ENCODE results near the gene FHOD1. TPM values are rescaled to one million over a fixed set of nuclear protein-coding genes. Genes with fewer than 3 reads are reported as not detected.

Gene FHOD1
- polyA plus RNA-seq, 3 donors = 5.1 to 152 (median 5.5) TPM

DNA sequence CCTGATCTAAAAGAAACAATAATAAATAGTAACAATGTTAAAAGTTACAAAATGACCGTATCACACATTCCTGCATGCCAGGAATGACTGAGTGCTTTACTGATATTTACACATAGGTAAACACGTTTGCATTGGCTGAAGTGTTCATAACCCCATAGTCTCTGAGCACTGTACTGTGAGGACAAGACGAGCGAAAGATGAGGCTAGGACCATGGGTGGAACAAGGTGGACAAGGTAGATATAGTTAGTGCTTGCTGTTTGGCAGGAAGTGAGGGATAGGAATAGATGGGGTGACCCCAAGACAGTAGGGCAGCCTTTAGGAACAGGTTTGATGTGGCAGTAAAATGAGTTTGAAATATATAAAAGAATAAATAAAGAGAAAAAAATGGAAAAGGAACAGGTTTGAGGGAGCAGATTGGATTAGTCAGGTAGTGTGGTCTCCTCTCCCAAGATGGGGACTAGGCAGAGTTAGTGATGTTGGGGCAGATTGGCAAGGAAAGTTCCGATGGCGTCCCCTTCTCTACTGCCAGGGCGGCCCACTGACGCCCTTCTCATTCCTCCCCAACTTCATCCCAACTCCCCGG is 55.8 kb downstream of the FHOD1 start:
- no peak for DNase-seq
- Histone ChIP-seq H2AFZ (ENCODE audit: insufficient read depth, low read depth, low read length, poor library complexity, severe bottlenecking) (peak overlapping the region; percentile 88), H3K27ac (ENCODE audit: low read depth in 1 of 2, low read length in 2 of 2) (no peak overlapping the region), H3K4me1 (ENCODE audit: control insufficient read depth in 1 of 2, insufficient read depth in 2 of 2, low read length in 2 of 2) (peaks cover 18 to 20% of the 10 kb centered on the region in 2 donors), H3K36me3 (replicated peaks in 1 of 2; ENCODE audit: control insufficient read depth in 1 of 2, insufficient read depth in 2 of 2, low read length in 2 of 2) (peaks cover 23 to 27% of the 10 kb centered on the region in 2 donors), H3K4me3 (replicated peaks in 1 of 3; ENCODE audit: low read depth in 2 of 3, low read length in 3 of 3) (peak overlapping the region in 1 of 3 experiments; percentile 95), H3K79me2 (ENCODE audit: insufficient read depth, low read length) (peaks cover 30% of the 10 kb centered on the region), H3K27me3 (ENCODE audit: control insufficient read depth in 2 of 2, insufficient read depth in 2 of 2, low read length in 2 of 2) (no peaks in the 10 kb centered on the region), H3K9ac (ENCODE audit: insufficient read depth, low read length, poor library complexity, severe bottlenecking) (no peak overlapping the region), H4K20me1 (ENCODE audit: insufficient read depth, low read length) (peaks cover 44% of the 10 kb centered on the region), H3K4me2 (replicated peaks; ENCODE audit: extremely low read depth, low read length, poor library complexity, severe bottlenecking) (peak overlapping the region; percentile 17), H3K9me3 (replicated peaks in 1 of 2; ENCODE audit: control insufficient read depth in 1 of 2, insufficient read depth in 1 of 2, low read length in 2 of 2) (no peaks in the 10 kb centered on the region)
- Mint-ChIP-seq H3K4me1 (peaks cover 27% of the 10 kb centered on the region), H3K27me3 (ENCODE audit: low read depth in 3 of 3) (peaks cover 3 to 6% (median 3%) of the 10 kb centered on the region in 3 donors), H3K27ac (peak overlapping the region in 3 of 7 donors; percentile 45 to 88 (median 80)), H3K36me3 (peaks cover 26 to 33% of the 10 kb centered on the region in 2 donors), H3K9me3 (peaks cover 0 to 2% (median 0%) of the 10 kb centered on the region in 7 donors), H3K4me3 (peak overlapping the region; percentile 6 to 88)
- WGBS (ENCODE audit: insufficient coverage) = 35% methylated on average over 5 of the region's 9 CpGs
- intact Hi-C loops (cut with micrococcal nuclease) = loop anchor here (5.0 kb wide), 1 partner anchor 36 kb away; the partner anchor contains the start of gene TMEM208 (in 2 of the 2)
- TF ChIP-seq CTCF (IDR thresholded peaks at IDR 0.05) = no peak

- TF ChIP-seq CTCF (IDR thresholded peaks at IDR 0.05) = no peak
- peaks cover 36% of the 10 kb centered on the region for H4K20me1 ChIP-seq (ENCODE audit: insufficient read depth, low read length)
- H3K9me3 ChIP-seq (replicated peaks in 1 of 2; ENCODE audit: control insufficient read depth in 1 of 2, insufficient read depth in 1 of 2, low read length in 2 of 2) = no peaks in the 10 kb centered on the region
- no peak overlapping the region for H3K4me2 ChIP-seq (replicated peaks; ENCODE audit: extremely low read depth, low read length, poor library complexity, severe bottlenecking)
- H3K9ac ChIP-seq (ENCODE audit: insufficient read depth, low read length, poor library complexity, severe bottlenecking) = no peak overlapping the region
- no peaks in the 10 kb centered on the region for H3K27me3 ChIP-seq (ENCODE audit: control insufficient read depth in 2 of 2, insufficient read depth in 2 of 2, low read length in 2 of 2)
- no peak overlapping the region for H3K4me3 Mint-ChIP-seq
- peaks cover 15 to 19% of the 10 kb centered on the region in 2 donors for H3K36me3 ChIP-seq (replicated peaks in 1 of 2; ENCODE audit: control insufficient read depth in 1 of 2, insufficient read depth in 2 of 2, low read length in 2 of 2)
- H3K4me3 ChIP-seq (replicated peaks in 1 of 3; ENCODE audit: low read depth in 2 of 3, low read length in 3 of 3) = no peak overlapping the region
- H3K79me2 ChIP-seq (ENCODE audit: insufficient read depth, low read length) = peaks cover 30% of the 10 kb centered on the region
- peaks cover 3 to 12% (median 8%) of the 10 kb centered on the region in 3 donors for H3K27me3 Mint-ChIP-seq (ENCODE audit: low read depth in 3 of 3)
- peaks cover 21 to 22% of the 10 kb centered on the region in 2 donors for H3K4me1 ChIP-seq (ENCODE audit: control insufficient read depth in 1 of 2, insufficient read depth in 2 of 2, low read length in 2 of 2)
- H3K4me1 Mint-ChIP-seq = peaks cover 25% of the 10 kb centered on the region
- 95% methylated on average over 6 of the region's 13 CpGs for WGBS (ENCODE audit: insufficient coverage)
- H2AFZ ChIP-seq (ENCODE audit: insufficient read depth, low read depth, low read length, poor library complexity, severe bottlenecking) = no peak overlapping the region
- H3K27ac Mint-ChIP-seq = peak overlapping the region in 2 of 7 donors; percentile 9 to 86
- peaks cover 18 to 25% of the 10 kb centered on the region in 2 donors for H3K36me3 Mint-ChIP-seq
- no peak overlapping the region for H3K27ac ChIP-seq (ENCODE audit: low read depth in 1 of 2, low read length in 2 of 2)
- intact Hi-C loops (cut with micrococcal nuclease) = loop anchor here (5.0 kb wide), 1 partner anchor 37 kb away; the partner anchor contains the start of gene TMEM208 (in 2 of the 2)
- peaks cover 0 to 2% (median 0%) of the 10 kb centered on the region in 7 donors for H3K9me3 Mint-ChIP-seq
- no peak for DNase-seq
These were observed 56.6 kb downstream of the FHOD1 start for GRCh38 chr16:67190448-67191399.

Data from CD14-positive monocyte (primary cell).